Measurements from ENCODE around the gene SSH2.
"Not testable (repeated sequence)": the region's sequence is repeated elsewhere in the genome, so short reads cannot be mapped to it uniquely, and the experiment has no call there.

Gene SSH2

DNA sequence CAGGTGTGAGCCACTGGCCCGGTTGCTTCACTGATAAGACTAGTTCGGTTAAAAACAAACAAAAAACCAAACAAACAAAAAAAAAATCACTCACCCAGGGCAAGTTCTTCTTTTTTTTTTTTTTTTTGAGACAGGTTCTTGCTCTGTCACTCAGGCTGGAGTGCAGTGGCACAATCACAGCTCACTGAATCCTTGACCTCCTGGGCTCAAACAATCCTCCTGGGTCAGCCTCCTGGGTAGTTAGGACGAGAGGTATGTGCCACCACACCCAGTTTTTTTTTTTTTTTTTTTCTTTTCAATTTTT lies 187.9 kb downstream of the SSH2 start:
- H3K9ac ChIP-seq (ENCODE audit: low read depth, low read length): no peak overlapping the region
- no peaks in the 10 kb centered on the region for H3K27me3 ChIP-seq (ENCODE audit: control insufficient read depth, insufficient read depth, low read length)
- peaks cover 4% of the 10 kb centered on the region for H3K4me1 ChIP-seq (ENCODE audit: control insufficient read depth, insufficient read depth, low read length)
- H3K9me3 ChIP-seq (replicated peaks; ENCODE audit: low read length): no peaks in the 10 kb centered on the region
- no peak overlapping the region for H3K4me3 ChIP-seq (ENCODE audit: low read length)
- H3K4me2 ChIP-seq (ENCODE audit: low read length): no peak overlapping the region
- H3K36me3 ChIP-seq (ENCODE audit: insufficient read depth, low read length): no peaks in the 10 kb centered on the region

DNA sequence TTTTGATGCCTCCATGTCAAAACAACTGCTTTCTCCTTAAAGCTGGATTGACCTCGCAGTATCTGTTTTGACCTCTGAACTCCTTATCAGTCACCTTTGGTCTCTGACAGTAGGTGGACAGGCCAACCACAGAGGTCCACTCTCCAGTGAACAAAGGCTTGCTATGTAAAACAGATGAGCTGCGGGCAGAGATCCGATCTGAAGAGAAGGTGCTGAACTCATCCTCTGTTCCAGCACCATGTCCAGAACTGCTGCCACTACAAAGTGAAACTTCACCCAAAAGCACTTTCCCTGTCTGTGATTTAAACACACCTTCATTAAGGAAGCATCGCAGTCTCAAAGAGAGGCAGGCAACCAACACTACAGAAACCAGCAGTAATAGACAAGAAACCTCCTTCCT lies 190.0 kb downstream of the SSH2 start:
- no peaks in the 10 kb centered on the region for H3K36me3 ChIP-seq (ENCODE audit: insufficient read depth, low read length)
- no peak overlapping the region for H3K4me3 ChIP-seq (ENCODE audit: low read length)
- H3K9ac ChIP-seq (ENCODE audit: low read depth, low read length): no peak overlapping the region
- H3K9me3 ChIP-seq (replicated peaks; ENCODE audit: low read length): no peaks in the 10 kb centered on the region
- H3K4me2 ChIP-seq (ENCODE audit: low read length): no peak overlapping the region
- peaks cover 4% of the 10 kb centered on the region for H3K4me1 ChIP-seq (ENCODE audit: control insufficient read depth, insufficient read depth, low read length)
- no peaks in the 10 kb centered on the region for H3K27me3 ChIP-seq (ENCODE audit: control insufficient read depth, insufficient read depth, low read length)

- H3K27me3 ChIP-seq (ENCODE audit: control insufficient read depth, insufficient read depth, low read length): no peaks in the 10 kb centered on the region
- H3K4me2 ChIP-seq (ENCODE audit: low read length): no peak overlapping the region
- peaks cover 9% of the 10 kb centered on the region for H3K4me1 ChIP-seq (ENCODE audit: control insufficient read depth, insufficient read depth, low read length)
- no peak overlapping the region for H3K9ac ChIP-seq (ENCODE audit: low read depth, low read length)
- no peaks in the 10 kb centered on the region for H3K36me3 ChIP-seq (ENCODE audit: insufficient read depth, low read length)
- H3K9me3 ChIP-seq (replicated peaks; ENCODE audit: low read length): no peaks in the 10 kb centered on the region
- H3K4me3 ChIP-seq (ENCODE audit: low read length): no peak overlapping the region
Observed at GRCh38 chr17:29734640-29735039, 195.4 kb downstream of the SSH2 start.

- H3K36me3 ChIP-seq (ENCODE audit: insufficient read depth, low read length): no peaks in the 10 kb centered on the region
- no peak overlapping the region for H3K9ac ChIP-seq (ENCODE audit: low read depth, low read length)
- H3K9me3 ChIP-seq (replicated peaks; ENCODE audit: low read length): peaks cover 4% of the 10 kb centered on the region
- no peaks in the 10 kb centered on the region for H3K27me3 ChIP-seq (ENCODE audit: control insufficient read depth, insufficient read depth, low read length)
- H3K4me3 ChIP-seq (ENCODE audit: low read length): peak overlapping the region; percentile 11
- peaks cover 9% of the 10 kb centered on the region for H3K4me1 ChIP-seq (ENCODE audit: control insufficient read depth, insufficient read depth, low read length)
- H3K4me2 ChIP-seq (ENCODE audit: low read length): peak overlapping the region; percentile 41
Observed at GRCh38 chr17:29733166-29733565, 196.9 kb downstream of the SSH2 start.

GRCh38 chr17:29732613-29733012 lies 197.4 kb downstream of the SSH2 start:
- Histone ChIP-seq H3K36me3 (ENCODE audit: insufficient read depth, low read length) (no peaks in the 10 kb centered on the region), H3K4me1 (ENCODE audit: control insufficient read depth, insufficient read depth, low read length) (peaks cover 13% of the 10 kb centered on the region), H3K9me3 (replicated peaks; ENCODE audit: low read length) (peaks cover 4% of the 10 kb centered on the region), H3K4me3 (ENCODE audit: low read length) (peak overlapping the region; percentile 11), H3K9ac (ENCODE audit: low read depth, low read length) (no peak overlapping the region), H3K27me3 (ENCODE audit: control insufficient read depth, insufficient read depth, low read length) (no peaks in the 10 kb centered on the region), H3K4me2 (ENCODE audit: low read length) (peak overlapping the region; percentile 41)

DNA sequence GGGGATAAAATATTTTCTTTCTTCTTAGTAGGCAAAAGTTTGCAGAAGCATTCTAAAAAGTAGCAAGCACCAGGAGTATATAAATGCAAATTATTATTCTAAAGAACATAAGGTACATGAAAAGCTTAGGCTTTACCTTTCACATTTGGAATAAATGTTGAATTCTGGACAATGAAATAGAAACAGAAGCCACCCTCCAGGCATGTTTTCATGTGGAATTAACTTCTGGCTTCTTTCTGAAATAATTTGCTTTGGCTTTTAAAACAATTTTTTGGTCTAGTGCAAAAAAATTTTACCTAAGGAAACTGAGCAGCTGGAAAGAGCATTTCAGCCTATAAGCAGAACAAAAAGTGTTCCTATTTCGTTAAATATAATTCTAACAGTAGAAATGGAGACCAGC lies 197.8 kb downstream of the SSH2 start:
- no peak overlapping the region for H3K9ac ChIP-seq (ENCODE audit: low read depth, low read length)

GRCh38 chr17:29731589-29731929 lies 198.5 kb downstream of the SSH2 start:
- Histone ChIP-seq H3K9ac (ENCODE audit: low read depth, low read length) (no peak overlapping the region), H3K9me3 (replicated peaks; ENCODE audit: low read length) (peaks cover 4% of the 10 kb centered on the region)

More for the DNA sequence above, 197.8 kb downstream of the SSH2 start:
- Histone ChIP-seq H3K9me3 (replicated peaks; ENCODE audit: low read length) (peaks cover 4% of the 10 kb centered on the region), H3K27me3 (ENCODE audit: control insufficient read depth, insufficient read depth, low read length) (no peaks in the 10 kb centered on the region), H3K36me3 (ENCODE audit: insufficient read depth, low read length) (no peaks in the 10 kb centered on the region), H3K4me1 (ENCODE audit: control insufficient read depth, insufficient read depth, low read length) (peaks cover 17% of the 10 kb centered on the region), H3K4me3 (ENCODE audit: low read length) (no peak overlapping the region), H3K4me2 (ENCODE audit: low read length) (no peak overlapping the region)

DNA sequence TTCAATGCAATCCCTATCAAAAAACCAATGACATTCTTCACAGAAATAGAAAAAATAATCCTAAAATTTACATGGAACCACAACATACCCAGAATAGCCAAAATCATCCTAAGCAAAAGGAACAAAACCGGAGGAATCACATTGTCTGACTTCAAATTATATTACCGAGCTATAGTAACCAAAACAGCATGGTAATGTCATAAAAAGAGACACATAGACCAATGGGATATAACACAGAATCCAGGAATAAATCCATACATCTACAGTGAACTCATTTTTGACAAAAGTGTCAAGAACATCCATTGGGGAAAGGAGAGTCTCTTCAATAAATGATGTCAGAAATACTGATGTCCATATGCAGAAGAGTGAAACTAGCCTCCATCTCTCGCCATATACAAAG lies 201.5 kb downstream of the SSH2 start:
- H3K4me1 ChIP-seq (ENCODE audit: control insufficient read depth, insufficient read depth, low read length): peaks cover 31% of the 10 kb centered on the region

More at GRCh38 chr17:29731589-29731929, 198.5 kb downstream of the SSH2 start:
- Histone ChIP-seq H3K4me2 (ENCODE audit: low read length) (no peak overlapping the region), H3K27me3 (ENCODE audit: control insufficient read depth, insufficient read depth, low read length) (no peaks in the 10 kb centered on the region), H3K36me3 (ENCODE audit: insufficient read depth, low read length) (no peaks in the 10 kb centered on the region), H3K4me1 (ENCODE audit: control insufficient read depth, insufficient read depth, low read length) (peaks cover 23% of the 10 kb centered on the region), H3K4me3 (ENCODE audit: low read length) (no peak overlapping the region)

DNA sequence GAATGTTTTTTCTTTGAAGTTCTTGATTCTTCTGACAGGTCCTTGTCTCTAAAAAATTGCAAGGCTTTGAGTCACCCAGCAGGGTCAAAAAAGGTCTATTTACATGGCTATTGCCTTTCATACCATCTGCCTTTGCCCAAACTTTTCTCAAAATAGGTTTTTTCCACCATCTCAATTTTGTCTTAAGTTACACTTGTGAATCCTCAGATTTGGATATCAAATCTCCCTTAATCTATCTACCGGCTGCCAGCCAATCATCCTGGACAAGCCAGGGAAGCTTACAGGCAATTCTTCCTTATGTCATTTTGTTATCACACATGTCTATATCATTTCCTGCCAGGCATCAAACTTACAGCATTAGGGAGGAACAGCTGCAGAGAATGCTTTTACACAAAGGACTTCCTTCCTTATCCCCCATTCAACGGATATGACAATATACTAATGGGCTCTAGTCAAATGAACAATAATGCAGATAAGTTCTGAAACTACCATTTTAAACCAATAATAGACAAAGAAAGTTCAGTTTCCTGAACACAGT lies 203.2 kb downstream of the SSH2 start:
- Histone ChIP-seq H3K4me3 (ENCODE audit: low read length) (peak overlapping the region; percentile 30), H3K27me3 (ENCODE audit: control insufficient read depth, insufficient read depth, low read length) (no peaks in the 10 kb centered on the region), H3K4me2 (ENCODE audit: low read length) (peak overlapping the region; percentile 53), H3K9ac (ENCODE audit: low read depth, low read length) (peak overlapping the region; percentile 45), H3K4me1 (ENCODE audit: control insufficient read depth, insufficient read depth, low read length) (peaks cover 32% of the 10 kb centered on the region), H3K9me3 (replicated peaks; ENCODE audit: low read length) (peaks cover 4% of the 10 kb centered on the region), H3K36me3 (ENCODE audit: insufficient read depth, low read length) (no peaks in the 10 kb centered on the region)

More for the DNA sequence above, 201.5 kb downstream of the SSH2 start:
- Histone ChIP-seq H3K36me3 (ENCODE audit: insufficient read depth, low read length) (no peaks in the 10 kb centered on the region), H3K4me2 (ENCODE audit: low read length) (no peak overlapping the region), H3K4me3 (ENCODE audit: low read length) (no peak overlapping the region), H3K9me3 (replicated peaks; ENCODE audit: low read length) (peaks cover 4% of the 10 kb centered on the region), H3K9ac (ENCODE audit: low read depth, low read length) (no peak overlapping the region), H3K27me3 (ENCODE audit: control insufficient read depth, insufficient read depth, low read length) (no peaks in the 10 kb centered on the region)

GRCh38 chr17:29725408-29725807 lies 204.6 kb downstream of the SSH2 start:
- not testable (repeated sequence) for H3K36me3 ChIP-seq (ENCODE audit: insufficient read depth, low read length); H3K4me3 ChIP-seq (ENCODE audit: low read length); H3K9ac ChIP-seq (ENCODE audit: low read depth, low read length); H3K4me2 ChIP-seq (ENCODE audit: low read length); H3K9me3 ChIP-seq (replicated peaks; ENCODE audit: low read length); H3K27me3 ChIP-seq (ENCODE audit: control insufficient read depth, insufficient read depth, low read length)
- peaks cover 32% of the 10 kb centered on the region for H3K4me1 ChIP-seq (ENCODE audit: control insufficient read depth, insufficient read depth, low read length)

DNA sequence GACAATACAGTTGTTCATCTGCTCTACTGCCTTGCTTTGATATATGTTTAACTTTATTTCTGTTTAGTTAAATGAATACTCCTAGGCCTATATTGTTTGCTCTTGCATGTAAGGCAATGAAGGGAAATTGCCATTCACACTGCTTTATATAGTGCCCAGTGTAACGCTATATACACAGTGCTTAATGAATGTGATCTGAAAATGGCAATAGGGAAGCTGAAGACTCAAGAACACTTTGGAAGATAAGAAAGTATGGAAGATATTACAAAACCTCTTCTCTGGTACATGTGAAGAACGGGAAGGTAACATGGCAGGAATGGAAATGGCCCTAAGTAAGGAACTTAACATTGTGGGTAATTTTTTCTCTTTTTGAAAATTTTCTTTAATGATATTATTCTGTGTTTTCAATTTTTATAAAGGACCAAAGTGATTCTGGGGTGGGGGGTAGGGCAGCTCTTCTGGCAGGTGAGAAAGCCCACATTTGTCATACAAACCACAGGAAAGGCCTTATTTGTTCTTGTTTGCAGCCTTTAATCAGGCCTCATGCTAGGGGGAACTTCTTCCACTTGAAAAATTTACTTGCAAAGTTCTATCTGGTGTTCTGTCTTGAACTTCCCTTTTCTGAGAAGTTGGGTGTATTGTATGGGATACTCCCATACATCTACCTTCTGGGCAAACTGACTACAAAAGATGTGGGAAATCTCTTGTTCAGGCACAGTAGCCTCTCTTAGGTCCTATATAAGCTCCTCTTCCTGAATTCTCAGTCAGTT lies 206.6 kb downstream of the SSH2 start:
- Histone ChIP-seq H3K36me3 (ENCODE audit: insufficient read depth, low read length) (no peaks in the 10 kb centered on the region), H3K9me3 (replicated peaks; ENCODE audit: low read length) (peaks cover 3% of the 10 kb centered on the region), H3K27me3 (ENCODE audit: control insufficient read depth, insufficient read depth, low read length) (no peaks in the 10 kb centered on the region), H3K4me2 (ENCODE audit: low read length) (no peak overlapping the region), H3K4me1 (ENCODE audit: control insufficient read depth, insufficient read depth, low read length) (peaks cover 32% of the 10 kb centered on the region), H3K9ac (ENCODE audit: low read depth, low read length) (no peak overlapping the region), H3K4me3 (ENCODE audit: low read length) (no peak overlapping the region)

All from skeletal muscle satellite cell (primary cell).